GM23248 (cell line): Measurements from ENCODE around the gene SEC14L5.

Experiments
- EZH2 ChIP-seq: fragments of 200-600 bp; sonication (generic); IDR thresholded peaks from 2 replicates; pipeline ENCODE4 v1.6.1; 2018; ENCODE audit warnings: antibody characterized with exemption, mild to moderate bottlenecking; ENCODE audit not compliant: insufficient read depth, poor library complexity, severe bottlenecking
- EZH2phosphoT487 ChIP-seq: fragments of 200-600 bp; sonication (generic); IDR thresholded peaks from 2 replicates; pipeline ENCODE4 v1.6.1; 2018; ENCODE audit warnings: antibody characterized with exemption, moderate library complexity, mild to moderate bottlenecking, low read depth; ENCODE audit not compliant: insufficient read depth

DNA sequence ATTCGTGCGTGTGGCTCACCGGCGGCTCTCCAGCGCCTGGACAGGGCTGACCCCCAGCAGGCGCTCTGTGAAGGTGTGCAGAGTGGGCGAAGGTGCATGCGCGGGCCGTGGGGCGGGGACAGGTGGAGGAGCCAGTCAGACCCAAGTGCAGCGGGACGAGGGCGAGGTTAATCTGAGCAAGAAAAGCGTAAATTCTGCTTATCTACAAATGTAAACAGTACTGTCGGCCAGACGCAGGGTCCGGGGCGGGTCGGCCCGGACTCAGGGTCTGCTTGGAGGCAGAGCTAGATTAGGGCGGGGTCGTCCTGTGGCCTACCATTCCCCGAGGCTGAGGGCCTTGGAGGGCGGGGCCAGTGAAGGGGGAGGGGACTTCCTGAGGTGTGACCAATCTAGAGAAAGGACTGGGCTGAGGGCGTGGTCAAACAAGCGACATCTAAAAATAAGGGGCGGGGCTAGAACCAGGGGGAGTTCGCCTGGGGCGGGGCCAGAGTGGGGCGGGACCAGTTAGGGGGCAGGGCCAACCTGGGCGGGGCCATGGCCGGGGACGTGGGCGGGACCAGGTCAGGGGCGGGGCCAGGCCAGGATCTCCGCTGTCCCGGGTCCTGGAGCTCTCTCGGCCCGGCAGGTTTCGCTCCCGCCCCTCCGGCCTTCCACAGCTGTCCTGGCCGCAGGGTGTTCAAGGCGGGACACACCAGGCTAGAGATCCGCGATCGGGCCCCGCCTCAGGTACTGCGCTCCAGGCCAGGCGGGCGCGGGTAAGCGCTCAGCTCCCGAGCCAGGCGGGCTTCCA lies at the start of gene SEC14L5:
- TF ChIP-seq EZH2 (no peak), EZH2phosphoT487 (no peak)
